CD4-positive, alpha-beta memory T cell (primary cell): Measurements from ENCODE around the gene THOP1. TPM values are rescaled to one million over a fixed set of nuclear protein-coding genes. Genes with fewer than 3 reads are reported as not detected.
A peak's percentile ranks its signal among the peaks of the same experiment; 100 is the strongest.

Experiments used
- CTCF ChIA-PET: fragments of 350-600 bp; sonication (Branson Sonifier 250); formaldehyde crosslinking; loops from one replicate; lab custom pipeline; 2021; ENCODE audit warnings: inconsistent platforms; ENCODE audit not compliant: partially characterized antibody; lab: Charles Lee
- POLR2A ChIA-PET: fragments of 350-600 bp; sonication (Branson Sonifier 250); formaldehyde crosslinking; loops from one replicate; lab custom pipeline; 2021; ENCODE audit not compliant: partially characterized antibody; lab: Charles Lee
- DNase-seq, 5 donors: peaks; one replicate each; pipeline versions ENCODE4 v3.0.0 to v3.0.0-alpha.2; 2020 to 2022; ENCODE audit warnings: mixed read lengths in 1 of 5
- H3K27ac ChIP-seq: one replicate; pipeline ENCODE4 v1.7.0; 2013; ENCODE audit warnings: low read depth, low read length
- H3K27me3 ChIP-seq: 2 replicates; pipeline ENCODE4 v1.7.0; 2013; ENCODE audit warnings: mild to moderate bottlenecking, low read length, moderate library complexity; ENCODE audit not compliant: insufficient read depth
- H3K36me3 ChIP-seq: 2 replicates; pipeline ENCODE4 v1.7.0; 2013; ENCODE audit warnings: mild to moderate bottlenecking, low read length, moderate library complexity; ENCODE audit not compliant: insufficient read depth
- H3K4me1 ChIP-seq: 2 replicates; pipeline ENCODE4 v1.7.0; 2013; ENCODE audit warnings: mild to moderate bottlenecking, low read length, moderate library complexity; ENCODE audit not compliant: insufficient read depth
- H3K4me3 ChIP-seq, 2 donors: one replicate each; pipeline ENCODE4 v1.7.0; 2013; ENCODE audit warnings: low read length in 2 of 2, mild to moderate bottlenecking in 1 of 2
- H3K9me3 ChIP-seq, 2 donors: one replicate each; pipeline ENCODE4 v1.7.0; 2013; ENCODE audit warnings: low read length in 2 of 2, control low read depth in 1 of 2; ENCODE audit not compliant: control insufficient read depth in 1 of 2
- H3K27ac Mint-ChIP-seq, 7 donors: one replicate each; pipeline ENCODE4 v1.8.0; 2020 to 2021; ENCODE audit warnings: mixed read lengths in 7 of 7, mild to moderate bottlenecking in 6 of 7, inconsistent platforms in 3 of 7, moderate library complexity in 3 of 7
- H3K27me3 Mint-ChIP-seq, 2 donors: one replicate each; pipeline ENCODE4 v1.8.0; 2020 to 2021; ENCODE audit warnings: mixed read lengths in 2 of 2
- H3K36me3 Mint-ChIP-seq, 2 donors: one replicate each; pipeline ENCODE4 v1.8.0; 2020 to 2021; ENCODE audit warnings: mixed read lengths in 2 of 2, inconsistent platforms in 1 of 2, mild to moderate bottlenecking in 1 of 2
- H3K4me1 Mint-ChIP-seq, 4 donors: one replicate each; pipeline ENCODE4 v1.8.0; 2020 to 2021; ENCODE audit warnings: mixed read lengths in 4 of 4, mild to moderate bottlenecking in 1 of 4
- H3K4me3 Mint-ChIP-seq, 8 donors: one replicate each; pipeline ENCODE4 v1.8.0; 2020 to 2021; ENCODE audit warnings: mixed read lengths in 8 of 8, mild to moderate bottlenecking in 7 of 8, moderate library complexity in 6 of 8, inconsistent platforms in 3 of 8
- H3K9me3 Mint-ChIP-seq, 8 donors: one replicate each; pipeline ENCODE4 v1.8.0; 2020 to 2021; ENCODE audit warnings: mixed read lengths in 8 of 8, mild to moderate bottlenecking in 5 of 8, inconsistent platforms in 3 of 8, moderate library complexity in 1 of 8
- intact Hi-C: fragments of 100-400 bp; cut with micrococcal nuclease; formaldehyde crosslinking; loops from one replicate; pipeline ENCODE4 v1.15.1; 2023
- polyA plus RNA-seq, 2 donors: library from polyadenylated mRNA; unstranded; fragments of 300-500 nt; fragmentation: Illumina TruSeq; gene quantifications; one replicate each; pipeline ENCODE4 v1.2.3, GENCODE V29; 2021
- total RNA-seq, 2 experiments: library from RNA; stranded (reverse); gene quantifications; one replicate each; pipeline ENCODE4 v1.2.3, GENCODE V29; 2021

Gene THOP1
- total and polyA plus RNA-seq, 4 experiments from 2014 or later: 21.6 to 31.9 (median 25.8) TPM

DNA sequence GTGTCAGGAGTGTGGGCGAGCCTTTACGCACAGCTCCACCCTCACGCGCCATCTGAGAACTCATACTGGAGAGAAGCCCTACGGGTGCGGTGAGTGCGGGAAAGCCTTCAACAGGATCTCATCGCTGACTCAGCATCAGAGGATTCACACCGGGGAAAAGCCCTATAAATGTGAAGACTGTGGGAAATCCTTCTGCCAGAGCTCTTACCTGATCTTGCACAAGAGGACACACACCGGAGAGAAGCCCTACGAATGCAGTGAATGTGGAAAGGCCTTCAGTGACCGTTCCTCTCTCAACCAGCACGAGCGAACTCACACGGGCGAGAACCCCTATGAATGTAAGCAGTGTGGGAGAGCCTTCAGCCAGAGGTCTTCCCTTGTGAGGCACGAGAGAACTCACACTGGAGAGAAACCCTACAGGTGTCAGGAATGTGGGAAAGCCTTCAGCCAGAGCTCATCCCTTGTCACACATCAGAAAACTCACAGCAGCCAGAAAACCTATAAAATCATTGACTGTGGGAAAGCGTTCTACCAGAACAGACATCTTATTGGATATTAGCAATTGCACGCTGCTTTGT lies 49.1 kb downstream of the THOP1 start:
- no peaks in the 10 kb centered on the region for H3K27me3 ChIP-seq
- H3K4me3 ChIP-seq: no peak overlapping the region
- no peaks in the 10 kb centered on the region for H3K4me1 Mint-ChIP-seq
- H3K27me3 Mint-ChIP-seq: no peaks in the 10 kb centered on the region
- peaks cover 3 to 88% (median 57%) of the 10 kb centered on the region in 8 donors for H3K9me3 Mint-ChIP-seq
- ChIA-PET POLR2A (no interaction called here), CTCF (interaction anchor here (0.6 to 1.1 kb wide), 2 partner anchors 10 to 996 kb away, joined by 3 read pairs; no protein-coding TSS in a partner anchor)
- H3K4me1 ChIP-seq: no peaks in the 10 kb centered on the region
- H3K27ac ChIP-seq: no peak overlapping the region
- no peaks in the 10 kb centered on the region for H3K36me3 ChIP-seq
- peaks cover 5 to 21% of the 10 kb centered on the region in 2 donors for H3K9me3 ChIP-seq
- H3K36me3 Mint-ChIP-seq: peaks cover 45 to 57% of the 10 kb centered on the region in 2 donors
- H3K27ac Mint-ChIP-seq: no peak overlapping the region
- no peak overlapping the region for H3K4me3 Mint-ChIP-seq
- no peak for DNase-seq
- intact Hi-C loops: no loop called here

DNA sequence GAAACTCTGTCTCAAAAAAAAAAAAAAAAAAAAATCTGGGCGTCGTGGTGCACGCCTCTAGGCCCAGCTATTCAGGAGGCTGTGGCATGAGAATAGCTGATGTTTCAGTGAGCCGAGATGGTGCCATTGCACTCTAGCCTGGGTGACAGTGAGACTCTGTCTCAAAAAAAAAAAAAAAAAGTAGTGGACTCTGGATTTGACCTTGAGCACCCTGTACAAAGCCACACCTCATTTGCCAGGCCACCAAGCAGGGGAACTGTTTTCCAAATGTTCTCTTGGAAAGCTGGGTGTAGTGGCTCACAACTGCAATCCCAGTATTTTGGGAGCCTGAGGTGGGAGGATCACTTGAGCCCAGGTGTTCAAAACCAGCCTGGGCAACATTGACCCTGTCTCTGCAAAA lies 52.1 kb downstream of the THOP1 start:
- intact Hi-C loops: no loop called here
- Mint-ChIP-seq H3K9me3 (peaks cover 3 to 64% (median 47%) of the 10 kb centered on the region in 8 donors), H3K4me3 (no peak overlapping the region), H3K27ac (no peak overlapping the region), H3K36me3 (peaks cover 42 to 45% of the 10 kb centered on the region in 2 donors), H3K4me1 (peaks cover 2 to 15% (median 9%) of the 10 kb centered on the region in 4 donors), H3K27me3 (no peaks in the 10 kb centered on the region)
- ChIA-PET POLR2A (no interaction called here), CTCF (interaction anchor here (1.2 kb wide), 1 partner anchor 9 kb away, joined by 3 read pairs; no protein-coding TSS in a partner anchor)
- DNase-seq: no peak
- H3K4me3 ChIP-seq: no peak overlapping the region
- peaks cover 12% of the 10 kb centered on the region for H3K4me1 ChIP-seq
- H3K27ac ChIP-seq: no peak overlapping the region
- H3K36me3 ChIP-seq: no peaks in the 10 kb centered on the region
- peaks cover 5 to 17% of the 10 kb centered on the region in 2 donors for H3K9me3 ChIP-seq
- no peaks in the 10 kb centered on the region for H3K27me3 ChIP-seq

DNA sequence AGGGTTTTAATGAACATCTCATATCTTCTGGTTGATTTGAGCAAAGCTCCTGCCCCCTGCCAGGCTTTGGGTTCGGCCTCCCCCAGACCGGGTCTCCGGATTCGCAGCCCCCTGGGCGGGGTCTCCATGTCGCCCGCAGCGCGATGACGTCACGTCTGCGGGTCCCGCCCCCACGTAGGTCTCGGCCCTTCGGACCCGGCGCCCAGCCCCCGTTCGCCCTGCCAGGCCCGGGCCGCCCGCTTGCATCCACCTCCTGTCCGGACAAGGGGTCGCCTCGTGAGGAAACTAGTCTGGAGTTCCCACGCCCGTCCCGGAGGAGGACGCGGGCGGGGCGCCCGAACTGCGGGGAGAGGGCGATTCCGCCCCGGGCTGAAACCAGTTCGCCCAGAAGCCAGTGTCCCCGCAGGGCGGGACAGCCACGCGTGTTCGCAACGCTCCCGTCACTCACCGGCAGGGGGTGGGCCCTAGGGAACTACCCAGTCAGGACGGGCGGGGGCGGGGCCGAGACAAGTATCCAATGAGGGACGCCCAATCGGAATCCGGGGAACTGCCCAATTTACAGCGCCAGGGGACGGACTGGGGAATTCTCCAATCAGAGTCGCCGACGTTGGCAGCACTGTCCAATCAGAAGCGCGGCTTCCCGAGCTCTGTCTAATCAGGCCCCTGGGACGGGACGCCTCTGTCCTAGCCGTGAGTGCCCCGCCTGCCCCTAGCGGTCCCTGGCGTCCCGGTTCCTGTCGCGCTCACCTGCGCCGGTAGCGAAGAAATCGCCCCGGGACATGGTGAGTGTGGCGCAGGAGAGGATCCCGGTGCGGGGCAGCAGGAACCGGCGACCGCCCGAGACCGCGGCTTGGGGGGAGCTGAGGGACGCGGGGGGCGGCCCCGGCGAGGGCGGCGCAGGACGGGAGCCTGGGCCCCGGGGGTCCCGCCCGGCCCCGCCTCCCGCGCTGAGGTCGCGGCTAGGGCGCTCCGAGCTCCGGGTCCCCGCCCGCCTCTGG lies 55.8 kb downstream of the THOP1 start, which contains the start of gene ZNF555:
Gene ZNF555, plus strand, starts transcription at position 682 of the 998 bp plus-strand sequence. Its CDS starts 98 bp downstream, at position 780.
- Mint-ChIP-seq H3K9me3 (peaks cover 3 to 28% (median 14%) of the 10 kb centered on the region in 8 donors), H3K36me3 (peaks cover 22 to 23% of the 10 kb centered on the region in 2 donors), H3K27me3 (no peaks in the 10 kb centered on the region), H3K4me1 (peaks cover 7 to 32% (median 17%) of the 10 kb centered on the region in 4 donors), H3K27ac (peak within 1 kb of the TSS; percentile 81 to 93 (median 92)), H3K4me3 (peak within 1 kb of the TSS; percentile 90 to 99 (median 92))
- Histone ChIP-seq H3K9me3 (no peaks in the 10 kb centered on the region), H3K4me3 (peak within 1 kb of the TSS; percentile 69 to 76), H3K36me3 (no peaks in the 10 kb centered on the region), H3K4me1 (peaks cover 17% of the 10 kb centered on the region), H3K27ac (peak within 1 kb of the TSS; percentile 66), H3K27me3 (no peaks in the 10 kb centered on the region)
- ChIA-PET POLR2A (interaction anchor here (0.7 to 1.6 kb wide), 12 partner anchors 16 to 1406 kb away, joined by 3 to 9 read pairs (median 3); partner anchors contain the start of genes GADD45B, THOP1, TLE6 and UQCR11), CTCF (interaction anchor here (0.5 to 1.6 kb wide), 9 partner anchors 10 to 263 kb away, joined by 3 to 6 read pairs (median 4); no protein-coding TSS in a partner anchor)
- DNase-seq: peak; percentile 96 to 99 (median 98)
- intact Hi-C loops: loop anchor here (1.0 kb wide), 3 partner anchors 22 to 101 kb away; partner anchors contain the start of genes SLC39A3, ZNF554 and ZNF57

DNA sequence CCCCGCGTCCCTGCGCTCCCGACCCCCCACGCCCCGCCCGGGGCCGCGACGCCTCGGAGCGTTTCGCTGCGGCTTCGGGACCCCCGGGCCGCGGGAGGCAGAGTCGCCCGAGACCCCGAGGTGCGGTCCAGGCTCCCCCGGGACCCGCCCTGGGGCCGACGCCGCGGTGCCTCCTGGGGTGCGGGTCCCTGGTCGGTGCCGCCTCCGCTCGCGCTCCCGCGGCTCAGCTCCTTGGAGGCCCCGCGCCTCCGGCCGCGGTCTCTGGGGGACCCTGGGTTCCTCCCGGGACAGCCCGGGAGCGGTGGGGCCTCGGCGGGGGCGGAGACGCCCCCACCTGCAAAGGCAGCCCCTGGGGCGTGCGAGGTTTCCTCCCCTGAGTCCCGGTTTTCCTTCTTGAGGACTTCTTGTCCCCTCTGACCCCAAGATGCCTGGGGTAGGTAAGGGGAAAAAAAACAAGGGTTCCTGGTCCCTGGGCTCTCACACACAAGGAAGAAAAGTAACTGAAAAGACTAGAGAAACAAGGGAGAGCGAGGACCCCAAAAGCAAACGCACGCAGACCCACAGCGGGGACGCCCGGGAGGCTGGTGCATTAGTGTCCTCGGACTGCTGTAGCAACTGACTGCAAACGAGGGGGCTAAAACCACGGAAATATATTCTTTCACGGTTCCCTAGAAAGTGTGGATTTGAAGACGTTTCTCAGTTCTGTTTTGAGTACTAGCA lies 56.7 kb downstream of the THOP1 start:
- Mint-ChIP-seq H3K4me3 (peak overlapping the region; percentile 73 to 87 (median 84)), H3K4me1 (peaks cover 7 to 39% (median 21%) of the 10 kb centered on the region in 4 donors), H3K36me3 (peaks cover 17 to 20% of the 10 kb centered on the region in 2 donors), H3K9me3 (peaks cover 0 to 19% (median 5%) of the 10 kb centered on the region in 8 donors), H3K27me3 (no peaks in the 10 kb centered on the region), H3K27ac (peak overlapping the region in 2 of 7 donors; percentile 64 to 73)
- H3K27me3 ChIP-seq: no peaks in the 10 kb centered on the region
- no peak for DNase-seq
- POLR2A ChIA-PET: interaction anchor here (0.6 to 1.6 kb wide), 9 partner anchors 15 to 1405 kb away, joined by 3 to 9 read pairs (median 3); partner anchors contain the start of genes TLE6, YJU2, ZNF554 and ZNF57
- CTCF ChIA-PET: interaction anchor here (1.0 to 1.6 kb wide), 6 partner anchors 9 to 262 kb away, joined by 3 to 6 read pairs (median 4); no protein-coding TSS in a partner anchor
- no peaks in the 10 kb centered on the region for H3K9me3 ChIP-seq
- peak overlapping the region; percentile 66 for H3K27ac ChIP-seq
- H3K4me3 ChIP-seq: peak overlapping the region in 1 of 2 donors; percentile 76
- peaks cover 17% of the 10 kb centered on the region for H3K4me1 ChIP-seq
- intact Hi-C loops: loop anchor here (1.0 kb wide), 3 partner anchors 23 to 102 kb away; partner anchors contain the start of genes SLC39A3, ZNF554 and ZNF57
- no peaks in the 10 kb centered on the region for H3K36me3 ChIP-seq

DNA sequence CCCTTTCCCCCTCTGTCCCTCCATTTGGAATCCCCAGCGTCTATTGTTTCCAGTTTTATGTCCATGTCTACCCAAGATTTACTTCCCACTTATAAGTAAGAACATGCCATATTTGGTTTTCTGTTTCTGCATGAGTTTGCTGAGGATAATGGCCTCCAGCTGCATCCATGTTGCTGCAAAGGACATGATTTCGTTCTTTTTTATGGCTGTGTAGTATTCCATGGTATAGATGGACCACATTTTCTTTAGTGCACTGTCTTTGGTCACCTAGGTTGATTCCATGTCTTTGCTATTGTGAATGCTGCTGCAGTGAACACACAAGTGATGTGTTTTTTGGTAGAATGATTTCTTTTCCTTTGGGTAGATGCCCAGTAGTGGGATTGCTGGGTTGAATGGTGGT lies 59.8 kb downstream of the THOP1 start:
- Histone ChIP-seq H3K36me3 (no peaks in the 10 kb centered on the region), H3K27me3 (no peaks in the 10 kb centered on the region), H3K4me1 (peaks cover 23% of the 10 kb centered on the region), H3K4me3 (no peak overlapping the region), H3K27ac (no peak overlapping the region), H3K9me3 (no peaks in the 10 kb centered on the region)
- ChIA-PET POLR2A (no interaction called here), CTCF (interaction anchor here (2.5 kb wide), 1 partner anchor 197 kb away, joined by 7 read pairs; no protein-coding TSS in a partner anchor)
- H3K4me1 Mint-ChIP-seq: peaks cover 13 to 45% (median 27%) of the 10 kb centered on the region in 4 donors
- H3K36me3 Mint-ChIP-seq: peaks cover 20 to 26% of the 10 kb centered on the region in 2 donors
- H3K9me3 Mint-ChIP-seq: peaks cover 0 to 8% (median 4%) of the 10 kb centered on the region in 8 donors
- H3K27ac Mint-ChIP-seq: no peak overlapping the region
- peak overlapping the region in 1 of 8 donors; percentile 31 for H3K4me3 Mint-ChIP-seq
- no peak for DNase-seq
- H3K27me3 Mint-ChIP-seq: no peaks in the 10 kb centered on the region
- intact Hi-C loops: no loop called here

DNA sequence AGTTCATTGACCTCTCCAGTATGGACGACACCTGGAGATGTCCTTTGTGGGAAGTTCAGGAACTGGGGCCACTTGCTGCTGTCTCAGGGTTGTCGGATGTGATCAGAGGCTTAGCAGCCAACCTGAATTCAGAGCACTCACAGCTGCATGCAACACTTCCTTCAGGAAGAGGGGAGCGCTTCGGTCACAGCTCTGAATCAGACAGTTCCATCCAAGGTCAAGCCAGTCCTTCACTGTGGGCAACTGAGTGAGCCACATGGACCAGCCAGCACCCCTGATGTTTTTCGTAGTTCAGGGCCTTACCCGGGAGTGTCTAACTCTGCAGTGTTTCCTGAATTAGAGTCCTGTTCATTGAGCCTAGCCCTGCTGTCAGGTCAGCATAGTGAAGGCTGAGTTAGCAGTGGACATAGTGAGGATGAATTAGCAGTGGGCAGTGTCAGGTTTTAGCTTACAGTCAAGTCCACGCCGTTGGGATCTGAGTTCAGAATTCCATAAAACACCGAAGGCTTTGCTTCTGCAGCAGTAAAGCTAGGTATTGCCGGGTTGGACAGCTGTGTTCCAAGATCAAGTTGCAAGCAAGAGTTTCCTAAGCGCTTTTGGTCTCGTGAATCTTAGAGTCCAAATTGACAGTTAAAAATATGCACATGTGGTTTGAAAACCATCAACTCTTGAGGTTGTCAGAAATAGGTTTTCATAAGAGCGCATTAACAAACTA lies 61.0 kb downstream of the THOP1 start:
- H3K9me3 ChIP-seq: no peaks in the 10 kb centered on the region
- ChIA-PET CTCF (interaction anchor here (2.5 kb wide), 1 partner anchor 198 kb away, joined by 7 read pairs; no protein-coding TSS in a partner anchor), POLR2A (no interaction called here)
- peaks cover 24 to 37% of the 10 kb centered on the region in 2 donors for H3K36me3 Mint-ChIP-seq
- no peak overlapping the region for H3K4me3 Mint-ChIP-seq
- no peaks in the 10 kb centered on the region for H3K27me3 Mint-ChIP-seq
- peak overlapping the region in 1 of 7 donors; percentile 63 for H3K27ac Mint-ChIP-seq
- no peaks in the 10 kb centered on the region for H3K27me3 ChIP-seq
- H3K36me3 ChIP-seq: peaks cover 2% of the 10 kb centered on the region
- peaks cover 17 to 48% (median 28%) of the 10 kb centered on the region in 4 donors for H3K4me1 Mint-ChIP-seq
- H3K4me3 ChIP-seq: no peak overlapping the region
- peaks cover 0 to 18% (median 13%) of the 10 kb centered on the region in 8 donors for H3K9me3 Mint-ChIP-seq
- no peak for DNase-seq
- intact Hi-C loops: no loop called here
- H3K4me1 ChIP-seq: peaks cover 22% of the 10 kb centered on the region
- H3K27ac ChIP-seq: no peak overlapping the region
